GM23338 (cell line): ENCODE measurements around the gene CRADD. TPM values are rescaled to one million over a fixed set of nuclear protein-coding genes. Genes with fewer than 3 reads are reported as not detected.

Source experiments
- ATAC-seq: fragments of 200-7000 bp; cut with Tn5 transposase; 3 replicates; pipeline ENCODE4 v1.9.1; 2020
- DNase-seq: peaks from one replicate; pipeline ENCODE4 v3.0.0-alpha.2; 2015; ENCODE audit warnings: low spot score
- H2AFZ ChIP-seq: fragments of 200-600 bp; sonication (generic); 2 replicates; pipeline ENCODE4 v1.8.0; 2016; ENCODE audit warnings: antibody characterized with exemption, mild to moderate bottlenecking, moderate library complexity
- H3F3A ChIP-seq: fragments of 200-600 bp; sonication (generic); replicated peaks from 2 replicates; pipeline ENCODE4 v1.8.0; 2017; ENCODE audit warnings: antibody characterized with exemption, mixed run types, low read depth
- H3K27ac ChIP-seq: fragments of 200-600 bp; sonication (generic); 2 replicates; pipeline ENCODE4 v1.6.1; 2016; ENCODE audit warnings: low read depth
- H3K27me3 ChIP-seq: fragments of 200-600 bp; sonication (generic); 2 replicates; pipeline ENCODE4 v1.8.0; 2016; ENCODE audit warnings: mild to moderate bottlenecking, mixed run types, moderate library complexity; ENCODE audit not compliant: insufficient read depth
- H3K36me3 ChIP-seq: fragments of 200-600 bp; sonication (generic); 2 replicates; pipeline ENCODE4 v1.8.0; 2016; ENCODE audit warnings: mild to moderate bottlenecking; ENCODE audit not compliant: insufficient read depth
- H3K4me1 ChIP-seq: fragments of 200-600 bp; sonication (generic); 2 replicates; pipeline ENCODE4 v1.8.0; 2016; ENCODE audit warnings: mild to moderate bottlenecking, moderate library complexity; ENCODE audit not compliant: insufficient read depth
- H3K4me2 ChIP-seq: fragments of 200-600 bp; sonication (generic); 2 replicates; pipeline ENCODE4 v1.7.1; 2017; ENCODE audit warnings: mixed run types
- H3K4me3 ChIP-seq: fragments of 200-600 bp; sonication (generic); 2 replicates; pipeline ENCODE4 v1.6.1; 2016; ENCODE audit warnings: mixed run types
- H3K79me2 ChIP-seq: fragments of 200-600 bp; sonication (generic); replicated peaks from 2 replicates; pipeline ENCODE4 v1.8.0; 2017; ENCODE audit warnings: mild to moderate bottlenecking; ENCODE audit not compliant: insufficient read depth
- H3K9me2 ChIP-seq: fragments of 200-600 bp; sonication (generic); 2 replicates; pipeline ENCODE4 v1.8.0; 2017; ENCODE audit not compliant: insufficient read depth
- H4K20me1 ChIP-seq: fragments of 200-600 bp; sonication (generic); replicated peaks from 2 replicates; pipeline ENCODE4 v1.8.0; 2017; ENCODE audit warnings: mild to moderate bottlenecking; ENCODE audit not compliant: insufficient read depth
- H3K27ac Mint-ChIP-seq: 2 replicates; pipeline ENCODE4 v1.8.0; 2020; ENCODE audit warnings: inconsistent platforms, mild to moderate bottlenecking, moderate library complexity, mixed read lengths
- H3K27me3 Mint-ChIP-seq: 3 replicates; pipeline ENCODE4 v1.8.0; 2022; ENCODE audit warnings: low read depth, mild to moderate bottlenecking, moderate library complexity, mixed read lengths, inconsistent platforms; ENCODE audit not compliant: insufficient read depth, poor library complexity
- H3K36me3 Mint-ChIP-seq: 3 replicates; pipeline ENCODE4 v1.8.0; 2021; ENCODE audit warnings: low read depth, mild to moderate bottlenecking, inconsistent platforms, moderate library complexity, mixed read lengths
- H3K4me1 Mint-ChIP-seq: 3 replicates; pipeline ENCODE4 v1.8.0; 2020; ENCODE audit warnings: mild to moderate bottlenecking, inconsistent platforms, mixed read lengths
- H3K4me3 Mint-ChIP-seq: 3 replicates; pipeline ENCODE4 v1.8.0; 2021; ENCODE audit warnings: moderate library complexity, mild to moderate bottlenecking, inconsistent platforms, mixed read lengths
- H3K9me3 Mint-ChIP-seq: 3 replicates; pipeline ENCODE4 v1.8.0; 2020; ENCODE audit warnings: moderate library complexity, mild to moderate bottlenecking, inconsistent platforms, mixed read lengths
- CREB1 ChIP-seq: fragments of 250-450 bp; sonication (Bioruptor Pico); IDR thresholded peaks from 2 replicates; pipeline ENCODE4 v1.5.0; 2020; ENCODE audit warnings: low read depth, mild to moderate bottlenecking, moderate library complexity
- CTCF ChIP-seq, 2 experiments: fragments of 200-600 bp in 1 of 2; sonication (generic) in 1 of 2; conservative IDR thresholded peaks; 2 replicates each; pipeline versions ENCODE4 v1.5.1 to v1.6.1; 2016 to 2017; ENCODE audit warnings: antibody characterized with exemption in 2 of 2, low read depth in 2 of 2, mild to moderate bottlenecking in 2 of 2, moderate library complexity in 1 of 2
- ETS1 ChIP-seq: IDR thresholded peaks from 2 replicates; pipeline ENCODE4 v1.6.1; 2016; ENCODE audit warnings: antibody characterized with exemption
- EZH2phosphoT487 ChIP-seq: fragments of 200-600 bp; sonication (generic); IDR thresholded peaks from one replicate; pipeline ENCODE4 v1.8.1; 2018; ENCODE audit warnings: antibody characterized with exemption; ENCODE audit not compliant: unreplicated experiment
- NANOG ChIP-seq: IDR thresholded peaks from 2 replicates; pipeline ENCODE4 v1.6.1; 2016; ENCODE audit warnings: antibody characterized with exemption, borderline replicate concordance
- POLR2AphosphoS5 ChIP-seq: IDR thresholded peaks from 2 replicates; pipeline ENCODE4 v1.6.1; 2016; ENCODE audit warnings: antibody characterized with exemption, low read depth
- REST ChIP-seq: IDR thresholded peaks from one replicate; pipeline ENCODE4 v1.6.1; 2018; ENCODE audit warnings: antibody characterized with exemption; ENCODE audit not compliant: unreplicated experiment
- STAT1 ChIP-seq: IDR thresholded peaks from one replicate; pipeline ENCODE4 v1.6.1; 2016; ENCODE audit warnings: antibody characterized with exemption; ENCODE audit not compliant: unreplicated experiment
- ZNF114 ChIP-seq: fragments of 250-450 bp; sonication (Bioruptor Pico); IDR thresholded peaks from 2 replicates; pipeline ENCODE4 v1.5.0; 2020; ENCODE audit warnings: mild to moderate bottlenecking, moderate library complexity
- ZNF331 ChIP-seq: fragments of 250-450 bp; sonication (Bioruptor Pico); IDR thresholded peaks from 2 replicates; pipeline ENCODE4 v1.5.0; 2020; ENCODE audit warnings: low read depth, mild to moderate bottlenecking, moderate library complexity
- ZNF462 ChIP-seq: fragments of 250-450 bp; sonication (Bioruptor Pico); IDR thresholded peaks from 2 replicates; pipeline ENCODE4 v1.5.0; 2020; ENCODE audit warnings: mild to moderate bottlenecking, moderate library complexity
- polyA plus RNA-seq: library from polyadenylated mRNA; unstranded; fragments of >200 nt; fragmentation: Nextera tagmentation; extraction: Ambion mirVana; gene quantifications from 2 replicates; pipeline ENCODE4 v1.2.1, GENCODE V29; 2016
- total RNA-seq: library from RNA; depleted of rRNA; stranded (reverse); fragments of >200 nt; shearing (Covaris generic); gene quantifications from 2 replicates; pipeline ENCODE4 v1.2.3, GENCODE V29; 2014

The CRADD gene
- total and polyA plus RNA-seq, 2 experiments from 2014 or later, result 6.3 to 27.9 TPM

GRCh38 chr12:93706824-93707223, 29.6 kb downstream of the CRADD start (continued):
- TF ChIP-seq ZNF462 (no peak), REST (no peak), CREB1 (no peak)

- Mint-ChIP-seq H3K36me3 (peaks cover 17% of the 10 kb centered on the region; the same call in 2 of the 3 replicates), H3K9me3 (peaks cover 24% of the 10 kb centered on the region), H3K27me3 (no peaks in the 10 kb centered on the region), H3K4me3 (no peak overlapping the region), H3K27ac (no peak overlapping the region), H3K4me1 (peaks cover 14% of the 10 kb centered on the region; the same call in 2 of the 3 replicates)
- H3K27ac ChIP-seq, result no peak overlapping the region
- no peak overlapping the region for H3K4me3 ChIP-seq
- H2AFZ ChIP-seq, result no peak overlapping the region
- H3F3A ChIP-seq, result no peaks in the 10 kb centered on the region
- H3K4me2 ChIP-seq, result no peak overlapping the region
- no peaks in the 10 kb centered on the region for H3K27me3 ChIP-seq
- H3K36me3 ChIP-seq, result peaks cover 6% of the 10 kb centered on the region; the same call in 1 of the 2 replicates
- ATAC-seq, result no peak
- no peaks in the 10 kb centered on the region for H3K79me2 ChIP-seq
- peaks cover 7% of the 10 kb centered on the region; the same call in 1 of the 2 replicates for H3K9me2 ChIP-seq
- H4K20me1 ChIP-seq, result no peaks in the 10 kb centered on the region
- no peak for DNase-seq
- H3K4me1 ChIP-seq, result no peaks in the 10 kb centered on the region
- TF ChIP-seq ZNF331 (CRISPR knock-in tag), result no peak
- TF ChIP-seq STAT1, result no peak
- no peak for TF ChIP-seq ETS1
- TF ChIP-seq EZH2phosphoT487, result no peak
- no peak for TF ChIP-seq CREB1
- TF ChIP-seq NANOG, result no peak
- no peak for TF ChIP-seq ZNF114 (CRISPR knock-in tag)
- no peak for TF ChIP-seq CTCF (conservative IDR thresholded peaks at IDR 0.05; ENCODE audit: low read depth in 2 of 2)
- TF ChIP-seq POLR2AphosphoS5, result no peak
Observed at GRCh38 chr12:93707836-93708235, 30.7 kb downstream of the CRADD start.
